ENCODE data around the gene MADD. TPM values are rescaled to one million over a fixed set of nuclear protein-coding genes. Genes with fewer than 3 reads are reported as not detected.

Gene MADD
- total RNA-seq, 2 experiments from 2014 or later: 99.4 to 107 TPM

DNA sequence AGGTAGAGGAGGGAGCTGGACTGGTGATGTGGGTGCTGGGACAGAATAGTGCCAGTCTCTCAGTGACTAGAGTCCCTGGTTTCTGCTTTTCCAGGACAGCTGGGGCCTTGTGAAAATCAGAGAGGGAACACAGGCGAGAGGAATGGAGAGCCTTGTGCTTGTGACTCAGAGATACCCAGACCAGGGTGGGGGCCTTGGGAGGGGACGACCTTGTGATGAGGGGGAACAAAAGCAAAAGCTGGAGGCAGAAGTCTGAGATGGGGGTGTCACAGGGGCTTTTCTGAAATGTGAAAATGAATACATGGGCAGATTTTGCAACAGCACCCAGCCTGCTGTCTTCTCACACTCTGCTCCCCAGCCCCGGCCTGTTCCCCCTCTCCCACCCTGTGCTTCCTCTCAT is 15.5 kb upstream of the MADD start:
- DNase-seq: no peak
- no peaks in the 10 kb centered on the region for H3K9me3 Mint-ChIP-seq
- POLR2A ChIA-PET: interaction anchor here (2.2 kb wide), 1 partner anchor 39 kb away, joined by 7 read pairs; the partner anchor contains the start of gene DDB2
- H3K27ac Mint-ChIP-seq: no peak overlapping the region
- no peaks in the 10 kb centered on the region for H3K27me3 Mint-ChIP-seq
- CTCF ChIA-PET: no interaction called here
- peaks cover 13% of the 10 kb centered on the region for H3K4me1 Mint-ChIP-seq
- no peak overlapping the region for H3K4me3 Mint-ChIP-seq
- H3K36me3 Mint-ChIP-seq (ENCODE audit: low read depth): no peaks in the 10 kb centered on the region

DNA sequence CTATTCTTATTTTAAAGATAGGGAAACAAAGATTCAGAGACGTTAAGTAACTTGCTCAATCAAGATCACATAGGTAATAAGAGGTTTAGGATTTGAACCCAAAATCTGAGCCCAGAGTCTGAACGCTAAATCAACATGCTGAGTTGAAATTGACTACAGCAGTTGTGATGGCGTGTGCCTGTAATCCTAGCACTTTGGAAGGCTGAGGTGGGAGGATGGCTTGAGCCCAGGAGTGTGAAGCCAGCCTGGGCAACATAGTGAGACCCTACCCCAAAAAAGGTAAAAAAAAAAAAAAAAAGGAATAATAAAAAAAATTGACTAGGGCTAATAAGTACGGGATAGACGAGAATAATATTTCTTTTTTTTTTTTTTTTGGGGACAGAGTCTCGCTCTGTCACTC is 13.6 kb upstream of the MADD start:
- ChIA-PET POLR2A (no interaction called here), CTCF (no interaction called here)
- DNase-seq: no peak
- no peak overlapping the region for H3K27ac Mint-ChIP-seq
- no peaks in the 10 kb centered on the region for H3K9me3 Mint-ChIP-seq
- H3K36me3 Mint-ChIP-seq (ENCODE audit: low read depth): no peaks in the 10 kb centered on the region
- peaks cover 8% of the 10 kb centered on the region for H3K4me1 Mint-ChIP-seq
- H3K4me3 Mint-ChIP-seq: no peak overlapping the region
- no peaks in the 10 kb centered on the region for H3K27me3 Mint-ChIP-seq

DNA sequence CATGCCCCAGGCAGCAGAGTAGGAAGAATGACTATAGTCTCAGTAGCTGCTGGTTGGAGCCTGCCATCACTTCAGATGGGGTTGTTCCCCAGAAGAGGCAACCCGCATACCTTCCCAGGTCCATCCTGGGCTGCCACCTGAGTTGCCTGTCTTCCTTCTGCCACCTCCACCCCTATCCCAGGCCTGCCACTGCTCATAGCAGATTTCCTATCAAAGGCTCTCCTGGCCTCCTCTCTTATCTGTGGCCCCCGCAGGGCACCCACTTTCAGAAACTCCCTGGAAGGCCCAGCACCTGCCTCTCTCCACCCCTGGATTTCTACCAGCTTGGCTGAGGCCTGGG is 12.8 kb upstream of the MADD start:
- CTCF ChIA-PET: interaction anchor here (3.5 kb wide), 1 partner anchor 9 kb away, joined by 39 read pairs; the partner anchor contains the start of gene ACP2
- peaks cover 8% of the 10 kb centered on the region for H3K4me1 Mint-ChIP-seq

DNA sequence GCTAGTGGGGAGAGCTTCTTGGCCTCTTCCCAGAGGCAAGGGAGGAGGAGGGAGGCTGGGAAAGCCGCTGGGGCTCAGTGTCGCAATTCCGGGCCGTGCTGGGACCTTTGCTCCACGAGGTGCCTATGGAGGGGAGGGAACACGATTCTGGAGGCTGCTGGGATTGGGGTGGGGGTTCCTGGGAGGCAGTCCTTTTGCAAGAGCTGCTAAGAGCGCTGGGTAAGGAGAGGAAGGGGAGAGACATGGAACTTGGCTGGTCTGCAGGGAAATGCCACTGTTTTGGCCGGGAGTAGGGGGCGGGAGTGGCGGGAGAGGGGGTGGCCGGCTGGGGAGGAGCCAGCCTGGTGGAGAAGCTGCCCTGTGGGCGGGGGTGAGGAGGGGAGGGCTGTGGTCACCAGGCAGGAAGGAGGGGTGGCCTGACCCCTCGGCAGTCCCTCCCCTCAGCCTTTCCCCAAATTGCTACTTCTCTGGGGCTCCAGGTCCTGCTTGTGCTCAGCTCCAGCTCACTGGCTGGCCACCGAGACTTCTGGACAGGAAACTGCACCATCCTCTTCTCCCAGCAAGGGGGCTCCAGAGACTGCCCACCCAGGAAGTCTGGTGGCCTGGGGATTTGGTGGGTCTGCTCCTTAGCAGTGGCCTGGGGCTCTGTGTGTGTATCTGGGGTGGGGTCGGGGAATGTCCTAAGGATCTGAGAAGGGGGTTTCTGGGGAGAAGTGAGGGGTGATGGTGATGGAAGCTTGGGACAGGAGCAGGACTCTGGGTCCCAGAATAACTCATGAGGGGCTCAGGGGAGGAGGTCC is 12.2 kb upstream of the MADD start, which contains the start of gene NR1H3:
Gene NR1H3 (plus strand): TSS at position 480 of the 800 bp plus-strand sequence. CDS start 1,221 bp downstream, outside the sequence.
- Mint-ChIP-seq H3K9me3 (no peaks in the 10 kb centered on the region), H3K27ac (no peak within 1 kb of the TSS), H3K4me1 (peaks cover 8% of the 10 kb centered on the region), H3K4me3 (no peak within 1 kb of the TSS), H3K27me3 (no peaks in the 10 kb centered on the region), H3K36me3 (ENCODE audit: low read depth) (no peaks in the 10 kb centered on the region)
- no peak for DNase-seq
- ChIA-PET POLR2A (interaction anchor here (2.4 to 3.0 kb wide), 3 partner anchors 10 to 13 kb away, joined by 10 to 23 read pairs (median 14); partner anchors contain the start of genes ACP2 and MADD), CTCF (interaction anchor here (2.1 to 3.5 kb wide), 3 partner anchors 10 to 43 kb away, joined by 6 to 39 read pairs (median 23); partner anchors contain the start of genes ACP2 and DDB2)

More for the DNA sequence above, 12.8 kb upstream of the MADD start:
- Mint-ChIP-seq H3K4me3 (no peak overlapping the region), H3K27ac (no peak overlapping the region), H3K9me3 (no peaks in the 10 kb centered on the region), H3K27me3 (no peaks in the 10 kb centered on the region), H3K36me3 (ENCODE audit: low read depth) (no peaks in the 10 kb centered on the region)
- POLR2A ChIA-PET: no interaction called here
- DNase-seq: no peak

DNA sequence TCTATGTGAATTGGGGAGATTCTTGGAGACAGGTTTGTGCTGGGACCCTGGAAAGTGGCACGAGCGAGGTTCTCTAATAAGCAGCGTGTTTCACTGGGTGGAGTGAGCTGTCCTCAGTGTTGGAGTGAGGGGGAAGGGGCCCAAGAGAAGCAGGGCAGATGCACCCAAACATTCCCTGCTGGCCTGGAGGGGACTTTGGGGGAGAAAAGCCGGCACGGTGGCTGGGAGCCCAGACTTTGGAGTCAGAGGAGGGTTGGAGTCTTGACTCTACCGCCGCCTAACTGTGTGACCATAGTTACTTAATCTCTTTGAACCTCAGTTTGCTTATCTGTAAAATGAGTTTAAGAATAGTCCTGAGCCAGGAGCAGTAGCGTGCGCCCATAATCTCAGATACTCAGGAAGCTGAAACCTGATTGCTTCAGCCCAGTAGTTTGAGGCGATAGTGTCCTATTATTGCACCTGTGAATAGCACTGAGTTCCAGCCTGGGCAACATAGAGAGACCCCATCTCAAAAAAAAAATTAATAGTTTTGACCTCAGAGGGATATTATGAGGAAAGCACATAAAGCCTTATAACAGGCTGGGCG is 11.5 kb upstream of the MADD start:
- Mint-ChIP-seq H3K4me3 (no peak overlapping the region), H3K27me3 (no peaks in the 10 kb centered on the region), H3K36me3 (ENCODE audit: low read depth) (no peaks in the 10 kb centered on the region), H3K27ac (no peak overlapping the region), H3K9me3 (no peaks in the 10 kb centered on the region), H3K4me1 (peaks cover 8% of the 10 kb centered on the region)
- CTCF ChIA-PET: interaction anchor here (1.2 to 3.5 kb wide), 13 partner anchors 8 to 116 kb away, joined by 3 to 39 read pairs (median 6); partner anchors contain the start of genes ACP2 and DDB2
- POLR2A ChIA-PET: interaction anchor here (1.6 to 3.0 kb wide), 5 partner anchors 10 to 44 kb away, joined by 6 to 23 read pairs (median 10); partner anchors contain the start of genes ACP2, DDB2 and MADD
- DNase-seq: no peak

DNA sequence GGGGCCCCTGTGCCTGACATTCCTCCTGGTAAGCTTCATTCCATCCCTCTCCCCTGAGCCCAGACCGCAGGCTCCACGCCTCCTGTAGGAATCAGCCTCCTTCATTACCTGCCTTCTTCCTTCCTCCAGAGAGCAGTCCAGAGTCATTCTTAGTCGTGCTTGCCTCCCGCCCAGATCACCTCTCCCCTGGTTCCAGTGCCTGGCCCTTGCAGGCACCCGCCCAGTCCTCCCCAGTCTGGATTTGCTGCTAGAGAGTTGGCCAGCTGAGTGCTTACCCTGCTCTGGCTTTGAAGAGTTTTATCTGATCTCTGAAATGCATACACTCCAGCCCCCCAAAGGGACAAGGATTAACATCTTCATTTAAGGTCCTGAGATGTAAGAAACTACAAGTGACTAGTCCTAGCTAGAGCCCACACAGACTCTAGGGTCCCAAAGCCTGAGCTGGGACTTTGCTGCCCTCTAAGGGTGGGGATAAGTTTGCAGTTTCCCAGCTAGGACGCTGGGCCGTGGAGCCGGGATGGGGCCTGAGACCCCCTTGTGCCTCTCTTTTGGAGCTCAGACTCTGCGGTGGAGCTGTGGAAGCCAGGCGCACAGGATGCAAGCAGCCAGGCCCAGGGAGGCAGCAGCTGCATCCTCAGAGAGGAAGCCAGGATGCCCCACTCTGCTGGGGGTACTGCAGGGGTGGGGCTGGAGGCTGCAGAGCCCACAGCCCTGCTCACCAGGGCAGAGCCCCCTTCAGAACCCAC is 10.5 kb upstream of the MADD start:
- peak; percentile 36 for DNase-seq
- ChIA-PET CTCF (interaction anchor here (0.6 to 3.5 kb wide), 25 partner anchors 9 to 305 kb away, joined by 3 to 39 read pairs (median 5); partner anchors contain the start of genes ACP2, DDB2 and PACSIN3), POLR2A (interaction anchor here (0.8 to 3.0 kb wide), 10 partner anchors 9 to 81 kb away, joined by 3 to 23 read pairs (median 6); partner anchors contain the start of genes ACP2, DDB2 and MADD)
- H3K36me3 Mint-ChIP-seq (ENCODE audit: low read depth): no peaks in the 10 kb centered on the region
- no peaks in the 10 kb centered on the region for H3K27me3 Mint-ChIP-seq
- H3K27ac Mint-ChIP-seq: no peak overlapping the region
- no peaks in the 10 kb centered on the region for H3K9me3 Mint-ChIP-seq
- H3K4me1 Mint-ChIP-seq: peaks cover 9% of the 10 kb centered on the region
- H3K4me3 Mint-ChIP-seq: no peak overlapping the region

DNA sequence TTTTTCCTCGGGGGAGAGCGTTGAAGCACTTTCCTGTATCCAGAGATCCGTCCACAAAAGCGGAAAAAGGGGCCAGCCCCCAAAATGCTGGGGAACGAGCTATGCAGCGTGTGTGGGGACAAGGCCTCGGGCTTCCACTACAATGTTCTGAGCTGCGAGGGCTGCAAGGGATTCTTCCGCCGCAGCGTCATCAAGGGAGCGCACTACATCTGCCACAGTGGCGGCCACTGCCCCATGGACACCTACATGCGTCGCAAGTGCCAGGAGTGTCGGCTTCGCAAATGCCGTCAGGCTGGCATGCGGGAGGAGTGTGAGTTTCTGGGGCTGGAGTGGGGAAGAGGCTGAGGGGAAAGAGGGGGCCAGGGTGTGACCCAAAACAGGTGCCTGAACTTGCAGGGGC is 9.6 kb upstream of the MADD start:
- peaks cover 18% of the 10 kb centered on the region for H3K4me1 Mint-ChIP-seq
- H3K9me3 Mint-ChIP-seq: no peaks in the 10 kb centered on the region
- no peak overlapping the region for H3K27ac Mint-ChIP-seq
- H3K27me3 Mint-ChIP-seq: no peaks in the 10 kb centered on the region
- no peak for DNase-seq
- H3K4me3 Mint-ChIP-seq: no peak overlapping the region
- CTCF ChIA-PET: interaction anchor here (1.3 to 3.5 kb wide), 11 partner anchors 8 to 81 kb away, joined by 3 to 39 read pairs (median 7); partner anchors contain the start of gene ACP2
- POLR2A ChIA-PET: interaction anchor here (0.9 to 3.0 kb wide), 6 partner anchors 8 to 33 kb away, joined by 3 to 23 read pairs (median 8); partner anchors contain the start of genes ACP2 and MADD
- H3K36me3 Mint-ChIP-seq (ENCODE audit: low read depth): no peaks in the 10 kb centered on the region

DNA sequence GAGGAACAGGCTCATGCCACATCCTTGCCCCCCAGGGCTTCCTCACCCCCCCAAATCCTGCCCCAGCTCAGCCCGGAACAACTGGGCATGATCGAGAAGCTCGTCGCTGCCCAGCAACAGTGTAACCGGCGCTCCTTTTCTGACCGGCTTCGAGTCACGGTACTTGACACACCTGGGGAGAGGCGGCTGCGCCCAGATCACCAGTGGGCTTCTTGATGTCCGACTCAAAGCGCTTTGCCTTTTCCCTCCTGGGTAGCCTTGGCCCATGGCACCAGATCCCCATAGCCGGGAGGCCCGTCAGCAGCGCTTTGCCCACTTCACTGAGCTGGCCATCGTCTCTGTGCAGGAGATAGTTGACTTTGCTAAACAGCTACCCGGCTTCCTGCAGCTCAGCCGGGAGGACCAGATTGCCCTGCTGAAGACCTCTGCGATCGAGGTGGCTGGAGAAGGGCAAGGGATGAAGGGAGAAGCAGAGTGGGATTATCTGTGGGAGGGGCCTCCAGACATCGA is 8.6 kb upstream of the MADD start:
- H3K27me3 Mint-ChIP-seq: no peaks in the 10 kb centered on the region
- no peaks in the 10 kb centered on the region for H3K36me3 Mint-ChIP-seq (ENCODE audit: low read depth)
- peaks cover 24% of the 10 kb centered on the region for H3K4me1 Mint-ChIP-seq
- ChIA-PET POLR2A (interaction anchor here (5.9 kb wide), 1 partner anchor 13 kb away, joined by 33 read pairs; the partner anchor contains the start of gene ACP2), CTCF (interaction anchor here (3.1 kb wide), 1 partner anchor 82 kb away, joined by 38 read pairs; no protein-coding TSS in a partner anchor)
- H3K4me3 Mint-ChIP-seq: no peak overlapping the region
- DNase-seq: no peak
- no peak overlapping the region for H3K27ac Mint-ChIP-seq
- no peaks in the 10 kb centered on the region for H3K9me3 Mint-ChIP-seq

DNA sequence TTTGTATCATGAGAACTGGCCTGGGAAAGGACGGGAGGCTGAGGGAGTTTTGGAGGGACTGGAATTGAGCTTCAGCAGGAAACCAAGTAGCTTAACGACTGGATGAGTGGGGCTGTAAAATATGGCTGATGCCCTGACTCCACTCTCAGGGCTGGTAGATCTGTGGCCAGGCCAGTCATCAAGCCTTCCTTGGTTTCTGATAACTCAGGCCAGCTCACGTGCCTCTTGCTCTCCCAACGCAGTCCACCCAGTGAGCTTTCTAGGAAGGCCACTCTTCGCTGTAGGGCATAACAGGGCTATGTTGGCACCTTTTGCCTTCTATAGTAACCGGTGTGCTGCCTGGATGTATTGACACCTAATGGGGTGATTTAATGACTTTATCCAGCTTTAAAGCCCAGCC is 5.8 kb upstream of the MADD start:
- H3K36me3 Mint-ChIP-seq (ENCODE audit: low read depth): no peaks in the 10 kb centered on the region
- DNase-seq: no peak
- H3K4me3 Mint-ChIP-seq: no peak overlapping the region
- H3K27ac Mint-ChIP-seq: no peak overlapping the region
- CTCF ChIA-PET: interaction anchor here (0.9 to 2.8 kb wide), 3 partner anchors 15 to 190 kb away, joined by 4 to 8 read pairs (median 5); partner anchors contain the start of gene ACP2
- POLR2A ChIA-PET: interaction anchor here (1.3 to 7.1 kb wide), 5 partner anchors 16 to 87 kb away, joined by 3 to 75 read pairs (median 4); partner anchors contain the start of genes ACP2, ARFGAP2 and DDB2
- no peaks in the 10 kb centered on the region for H3K27me3 Mint-ChIP-seq
- H3K9me3 Mint-ChIP-seq: no peaks in the 10 kb centered on the region
- H3K4me1 Mint-ChIP-seq: peaks cover 34% of the 10 kb centered on the region

DNA sequence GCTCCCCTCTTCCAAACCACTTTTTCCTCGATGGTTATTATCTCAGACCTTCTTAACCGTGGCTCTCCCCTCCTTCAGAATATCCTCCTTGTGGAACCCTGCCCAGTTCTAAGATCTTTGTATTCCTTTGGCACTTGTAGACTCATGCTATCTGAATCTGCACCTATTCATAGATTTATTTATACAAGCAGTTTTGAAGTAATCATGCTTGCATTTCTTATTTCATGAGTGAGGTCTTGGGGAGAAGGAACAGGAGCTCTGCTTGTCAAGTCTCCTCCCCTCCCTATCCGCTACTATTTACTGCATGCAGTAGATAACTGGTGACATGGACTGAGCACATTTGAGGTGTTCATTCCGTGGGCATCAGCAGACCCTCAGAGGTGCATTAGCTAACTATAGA is 5.4 kb upstream of the MADD start:
- H3K27ac Mint-ChIP-seq: no peak overlapping the region
- ChIA-PET POLR2A (interaction anchor here (1.3 to 7.1 kb wide), 5 partner anchors 16 to 88 kb away, joined by 3 to 75 read pairs (median 4); partner anchors contain the start of genes ACP2, ARFGAP2 and DDB2), CTCF (interaction anchor here (0.9 to 2.8 kb wide), 3 partner anchors 16 to 190 kb away, joined by 4 to 8 read pairs (median 5); partner anchors contain the start of gene ACP2)
- H3K27me3 Mint-ChIP-seq: no peaks in the 10 kb centered on the region
- H3K36me3 Mint-ChIP-seq (ENCODE audit: low read depth): no peaks in the 10 kb centered on the region
- H3K4me3 Mint-ChIP-seq: no peak overlapping the region
- no peaks in the 10 kb centered on the region for H3K9me3 Mint-ChIP-seq
- DNase-seq: no peak
- peaks cover 33% of the 10 kb centered on the region for H3K4me1 Mint-ChIP-seq

DNA sequence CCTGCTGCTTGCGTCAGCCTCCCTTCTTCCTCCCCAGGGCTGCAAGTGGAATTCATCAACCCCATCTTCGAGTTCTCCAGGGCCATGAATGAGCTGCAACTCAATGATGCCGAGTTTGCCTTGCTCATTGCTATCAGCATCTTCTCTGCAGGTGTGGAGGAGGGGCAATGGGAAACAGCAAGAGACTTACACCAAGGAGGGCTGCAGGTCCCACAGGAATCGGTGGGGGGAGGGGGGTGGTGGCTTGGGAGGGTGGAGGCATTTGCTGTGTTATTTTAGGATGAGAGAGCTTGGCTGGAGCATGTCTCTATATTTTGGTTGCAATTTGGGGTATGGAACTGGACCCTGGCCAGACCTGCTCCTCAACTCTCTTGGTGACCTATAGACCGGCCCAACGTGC is 2.1 kb upstream of the MADD start:
- peaks cover 11% of the 10 kb centered on the region for H3K36me3 Mint-ChIP-seq (ENCODE audit: low read depth)
- CTCF ChIA-PET: interaction anchor here (1.4 to 1.5 kb wide), 2 partner anchors 8 to 53 kb away, joined by 6 to 9 read pairs; partner anchors contain the start of gene DDB2
- peak overlapping the region; percentile 97 for H3K27ac Mint-ChIP-seq
- no peak for DNase-seq
- H3K27me3 Mint-ChIP-seq: no peaks in the 10 kb centered on the region
- H3K4me1 Mint-ChIP-seq: peaks cover 55% of the 10 kb centered on the region
- POLR2A ChIA-PET: interaction anchor here (0.9 to 7.1 kb wide), 8 partner anchors 9 to 139 kb away, joined by 3 to 75 read pairs (median 4); partner anchors contain the start of genes ACP2 and DDB2
- H3K9me3 Mint-ChIP-seq: no peaks in the 10 kb centered on the region
- H3K4me3 Mint-ChIP-seq: no peak overlapping the region

Data from activated CD4-positive, alpha-beta memory T cell treated with anti-CD3 and anti-CD28 coated beads, Interleukin-2, amount 10 ng/mL, durations not matched to agents 7 days and 5 days (primary cell).